OCI-M2 (cell line): ENCODE results near the gene UBE2K.
"Not testable (repeated sequence)": the region's sequence is repeated elsewhere in the genome, so short reads cannot be mapped to it uniquely, and the experiment has no call there.

Experiments
- DNase-seq: peaks from one replicate; lab custom pipeline; 2025; ENCODE audit not compliant: unreplicated experiment; lab: John Stamatoyannopoulos, UW

The UBE2K gene

DNA sequence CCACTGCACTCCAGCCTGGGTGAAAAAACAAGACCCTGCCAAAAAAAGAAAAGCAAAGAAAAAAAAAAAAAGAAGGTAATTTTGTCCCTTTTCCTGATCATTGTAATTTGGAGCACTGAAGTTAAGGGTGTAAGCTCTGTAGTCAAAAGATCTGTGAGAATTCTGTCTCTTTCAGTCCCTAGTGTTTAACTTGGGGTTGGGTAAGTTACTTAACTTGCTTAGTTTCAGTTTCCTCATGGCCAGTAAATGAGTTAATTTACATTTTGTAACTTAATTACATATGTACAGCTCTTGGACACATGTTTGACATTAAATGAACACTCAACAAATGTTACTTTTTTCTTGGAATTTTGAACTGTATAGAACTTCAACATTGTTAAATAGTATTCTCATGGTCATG is 10.9 kb upstream of the UBE2K start:
- DNase-seq, result no peak

DNA sequence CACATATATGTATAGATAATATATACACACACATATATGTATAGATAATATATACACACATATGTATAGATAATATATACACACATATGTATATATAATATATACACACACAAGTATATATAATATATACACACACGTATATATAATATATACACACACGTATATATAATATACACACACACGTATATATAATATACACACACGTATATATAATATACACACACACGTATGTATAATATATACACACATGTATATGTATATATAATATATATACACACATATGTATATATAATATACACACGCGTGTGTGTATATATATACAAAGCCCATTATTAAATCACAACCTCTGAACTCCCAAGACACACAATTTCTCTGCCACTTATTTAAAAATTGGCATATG is 8.0 kb upstream of the UBE2K start:
- DNase-seq, result no peak

DNA sequence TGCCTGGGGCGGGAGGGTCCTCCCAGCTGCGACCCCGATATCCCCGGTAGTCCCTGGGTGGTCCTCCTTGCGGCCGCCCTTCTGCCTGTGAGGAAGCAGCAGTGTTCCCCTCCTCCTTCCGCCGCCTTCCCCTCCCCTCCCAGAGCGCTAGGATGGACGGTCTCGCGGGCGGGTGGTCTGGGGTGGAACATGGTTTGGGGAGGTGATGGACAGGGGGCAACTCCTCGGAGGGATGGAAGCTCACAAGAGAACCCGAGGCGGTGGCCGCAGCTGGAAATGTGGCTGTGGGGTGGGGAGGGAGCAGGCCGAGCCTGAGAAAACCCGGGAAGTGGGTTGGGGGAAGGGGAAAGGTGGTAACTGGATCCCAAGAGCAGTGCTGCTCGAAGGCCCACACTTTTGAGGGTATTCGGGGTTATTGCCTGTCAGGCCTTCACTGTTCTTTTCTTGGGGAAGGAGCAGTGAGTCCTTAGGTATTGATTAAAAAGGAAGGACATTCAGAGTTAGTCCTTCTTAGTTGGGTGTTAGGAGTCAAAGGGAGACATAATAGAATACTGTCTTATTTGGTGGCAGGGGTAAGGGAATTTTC is 581 bp downstream of the UBE2K start:
- DNase-seq, result no peak

GRCh38 chr4:39699687-39700409 is 1.9 kb downstream of the UBE2K start:
- DNase-seq, result no peak

DNA sequence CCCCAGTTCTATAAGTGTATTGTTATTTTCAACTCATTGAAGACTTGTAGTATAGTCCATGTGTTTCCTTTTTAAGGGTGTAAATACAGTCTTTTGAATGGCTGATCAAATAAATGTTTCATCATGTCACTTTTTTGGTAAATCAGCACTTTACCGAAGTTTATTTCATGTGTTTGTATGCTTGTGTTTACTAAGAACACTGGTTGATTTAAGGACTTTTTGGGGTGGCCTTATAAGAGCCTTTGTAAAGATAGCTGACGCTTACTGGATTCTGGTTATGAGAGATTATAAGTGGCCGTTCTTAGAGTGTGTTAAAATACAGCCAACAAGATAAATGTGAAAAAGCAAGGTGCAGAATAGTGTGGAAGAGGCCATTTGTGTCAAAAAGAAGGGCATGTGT is 2.6 kb downstream of the UBE2K start:
- no peak for DNase-seq

DNA sequence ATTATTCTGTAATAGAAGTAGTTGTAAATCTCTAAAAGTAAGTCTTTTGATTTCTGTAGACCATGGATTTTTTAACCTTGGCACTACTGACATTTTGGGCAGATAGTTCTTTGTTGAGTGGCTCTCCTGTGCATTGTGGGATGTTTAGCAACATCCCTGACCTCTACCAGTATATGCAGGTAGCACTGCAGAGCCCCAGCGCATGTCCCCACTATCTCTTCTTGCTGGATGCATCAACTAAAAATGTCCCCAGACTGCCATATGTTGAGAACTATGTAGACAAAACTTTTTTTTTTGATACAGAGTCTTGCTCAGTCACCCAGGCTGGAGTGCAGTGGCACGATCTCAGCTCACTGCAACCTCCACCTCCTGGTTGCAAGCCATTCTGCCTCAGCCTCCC is 4.8 kb downstream of the UBE2K start:
- no peak for DNase-seq

DNA sequence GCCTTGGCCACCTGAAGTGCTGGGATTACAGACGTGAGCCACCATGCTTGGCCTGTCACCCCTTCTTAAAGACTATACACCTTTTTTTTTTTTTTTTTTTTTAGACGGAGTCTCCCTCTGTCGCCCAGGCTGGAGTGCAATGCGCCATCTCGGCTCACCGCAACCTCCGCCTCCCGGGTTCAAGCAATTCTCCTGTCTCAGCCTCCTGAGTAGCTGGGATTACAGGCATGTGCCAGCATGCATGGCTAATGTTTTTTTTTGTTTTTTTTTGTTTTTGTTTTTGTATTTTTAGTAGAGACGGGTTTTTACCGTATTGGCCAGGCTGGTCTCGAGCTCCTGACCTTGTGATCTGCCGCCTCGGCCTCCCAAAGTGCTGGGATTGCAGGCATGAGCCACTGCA is 6.9 kb downstream of the UBE2K start:
- not testable (repeated sequence) for DNase-seq

DNA sequence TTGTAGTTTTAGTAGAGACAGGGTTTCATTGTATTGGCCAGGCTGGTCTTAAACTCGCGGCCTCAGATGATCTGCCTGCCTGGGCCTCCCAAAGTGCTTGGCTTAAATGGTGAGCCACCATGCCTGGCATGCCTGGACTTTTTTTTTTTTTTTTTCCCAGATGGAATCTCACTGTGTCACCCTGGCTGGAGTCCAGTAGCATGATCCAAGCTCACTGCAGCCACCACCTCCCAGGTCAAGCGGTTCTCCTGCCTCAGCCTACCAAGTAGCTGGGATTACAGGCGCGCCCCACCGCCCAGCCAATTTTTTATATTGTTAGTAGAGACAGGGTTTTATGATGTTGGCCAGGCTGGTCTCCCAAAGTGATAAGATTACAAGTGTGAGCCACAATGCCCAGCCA is 8.4 kb downstream of the UBE2K start:
- DNase-seq, result no peak

GRCh38 chr4:39706741-39707511 is 9.0 kb downstream of the UBE2K start:
- DNase-seq, result no peak

GRCh38 chr4:39710098-39710896 is 12.4 kb downstream of the UBE2K start:
- no peak for DNase-seq

DNA sequence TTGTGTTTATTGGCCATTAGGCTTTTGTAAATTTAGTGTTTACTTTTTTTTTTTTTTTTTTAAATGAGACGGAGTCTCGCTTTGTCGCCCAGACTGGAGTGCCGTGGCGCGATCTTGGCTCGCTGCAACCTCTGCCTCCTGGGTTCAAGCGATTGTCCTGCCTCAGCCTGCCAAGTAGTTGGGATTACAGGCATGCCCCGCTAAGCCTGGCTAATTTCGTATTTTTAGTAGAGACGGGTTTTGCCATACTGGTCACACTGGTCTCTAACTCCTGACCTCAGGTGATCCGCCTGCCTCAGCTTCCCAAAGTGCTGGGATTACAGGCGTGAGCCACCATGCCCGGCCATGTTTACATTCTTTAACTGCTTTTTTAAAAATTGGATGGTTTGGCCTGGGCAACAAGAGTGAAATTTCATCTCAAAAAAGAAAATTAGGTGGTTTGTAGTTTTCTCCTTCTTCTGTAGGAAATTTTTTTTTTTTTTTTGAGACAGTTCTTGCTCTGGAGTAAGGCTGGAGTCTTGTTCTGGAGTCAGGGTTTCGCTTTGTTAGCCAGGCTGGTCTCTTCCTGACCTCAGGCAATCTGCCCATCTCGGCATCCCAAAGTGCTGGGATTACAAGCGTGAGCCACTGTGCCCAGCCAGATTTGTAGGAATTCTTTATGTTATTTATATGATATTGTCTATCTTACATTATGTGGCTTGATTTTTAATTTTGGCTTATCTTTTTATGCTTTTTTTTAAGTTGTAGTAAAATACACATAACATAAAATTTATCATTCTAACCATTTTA is 15.1 kb downstream of the UBE2K start:
- no peak for DNase-seq

DNA sequence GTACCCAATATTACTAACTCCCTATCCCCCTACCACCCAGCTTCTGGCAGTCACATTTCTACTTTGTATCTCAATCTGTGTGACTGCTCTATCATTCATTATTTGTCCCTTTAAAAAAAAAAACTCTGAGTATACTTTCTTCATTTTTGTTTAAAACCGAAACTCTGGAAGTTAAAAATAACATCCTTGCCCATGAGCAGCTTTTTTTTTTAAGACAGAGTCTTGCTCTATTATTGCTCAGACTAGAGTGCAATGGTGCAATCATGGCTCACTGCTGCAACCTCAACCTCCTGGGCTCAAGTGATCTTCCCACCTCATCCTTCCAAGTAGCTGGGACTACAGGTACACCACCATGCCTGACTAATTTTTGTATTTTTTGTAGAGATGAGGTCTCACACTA is 15.8 kb downstream of the UBE2K start:
- no peak for DNase-seq

- no peak for DNase-seq
These were observed 16.2 kb downstream of the UBE2K start for GRCh38 chr4:39714166-39714565.

- no peak for DNase-seq
These were observed 17.9 kb downstream of the UBE2K start for GRCh38 chr4:39715788-39716187.

GRCh38 chr4:39716356-39716755 is 18.4 kb downstream of the UBE2K start:
- no peak for DNase-seq

- not testable (repeated sequence) for DNase-seq
These were observed 19.8 kb downstream of the UBE2K start for GRCh38 chr4:39717743-39718142.

DNA sequence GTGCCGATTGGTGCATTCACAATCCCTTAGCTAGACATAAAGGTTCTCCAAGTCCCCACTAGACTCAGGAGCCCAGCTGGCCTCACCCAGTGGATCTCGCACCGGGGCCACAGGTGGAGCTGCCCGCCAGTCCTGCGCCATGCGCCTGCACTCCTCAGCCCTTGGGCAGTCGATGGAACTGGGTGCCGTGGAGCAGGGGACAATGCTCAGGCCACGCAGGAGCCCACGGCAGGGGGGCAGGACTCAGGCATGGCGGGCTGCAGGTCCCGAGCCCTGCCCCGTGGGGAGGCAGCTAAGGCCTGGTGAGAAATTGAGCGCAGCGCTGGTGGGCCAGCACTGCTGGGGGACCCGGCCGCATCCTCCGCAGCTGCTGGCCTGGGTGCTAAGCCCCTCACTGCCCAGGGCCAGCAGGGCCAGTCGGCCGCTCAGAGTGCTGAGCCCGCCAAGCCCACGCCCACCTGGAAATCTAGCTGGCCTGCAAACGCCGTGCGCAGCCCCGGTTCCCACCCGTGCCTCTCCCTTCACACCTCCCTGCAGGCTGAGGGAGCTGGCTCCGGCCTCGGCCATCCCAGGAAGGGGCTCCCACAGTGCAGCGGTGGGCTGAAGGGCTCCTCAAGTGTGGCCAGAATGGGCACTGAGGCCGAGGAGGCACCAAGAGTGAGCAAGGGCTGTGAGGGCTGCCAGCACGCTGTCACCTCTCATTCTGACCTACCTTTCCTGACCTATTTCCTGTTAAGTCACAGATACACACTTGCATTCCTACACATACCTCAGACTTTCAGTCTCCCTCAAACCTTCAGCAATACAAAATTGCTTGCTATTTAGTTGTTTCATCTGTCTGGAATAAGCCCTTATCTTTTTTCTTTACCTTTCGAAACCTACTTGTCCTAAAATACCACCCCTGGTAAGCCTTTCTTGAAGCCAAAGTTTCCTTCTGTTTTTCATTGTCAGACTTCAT is 20.7 kb downstream of the UBE2K start:
- DNase-seq, result no peak

DNA sequence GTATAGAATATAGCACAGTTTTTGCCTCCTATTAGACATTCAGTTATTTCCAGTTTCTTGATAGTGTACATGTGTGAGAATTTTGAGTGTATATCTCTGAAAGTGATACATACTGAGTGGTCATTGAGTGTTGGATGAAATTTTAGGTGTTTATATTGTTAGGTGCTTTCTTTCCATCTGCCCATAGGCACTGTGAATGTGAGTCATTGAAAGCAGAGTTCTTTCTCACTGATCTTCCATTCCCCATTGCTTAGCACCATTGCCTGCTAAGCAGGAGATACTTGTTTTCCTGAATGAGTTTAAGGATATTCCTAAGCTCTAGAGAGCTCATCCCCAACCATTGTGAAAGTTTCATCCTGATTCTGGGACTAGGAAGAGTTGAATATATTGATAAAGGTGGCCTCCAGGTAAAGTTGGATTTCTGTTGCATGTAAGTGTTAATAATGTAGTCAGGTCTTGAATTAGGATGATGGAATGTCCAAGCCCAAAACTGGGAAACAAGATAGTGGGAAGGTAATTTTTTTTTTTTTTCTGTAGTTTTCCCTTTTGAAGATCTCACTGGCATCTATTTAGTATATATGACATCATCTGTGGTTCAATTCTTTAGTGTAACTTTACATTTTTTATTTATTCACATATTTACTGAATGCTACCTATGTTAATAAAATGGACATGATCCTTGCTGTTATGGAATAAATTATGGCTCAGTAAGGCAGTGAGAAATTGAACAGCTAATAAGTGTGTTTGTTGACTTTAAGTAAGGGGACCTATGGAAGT is 22.1 kb downstream of the UBE2K start:
- no peak for DNase-seq

DNA sequence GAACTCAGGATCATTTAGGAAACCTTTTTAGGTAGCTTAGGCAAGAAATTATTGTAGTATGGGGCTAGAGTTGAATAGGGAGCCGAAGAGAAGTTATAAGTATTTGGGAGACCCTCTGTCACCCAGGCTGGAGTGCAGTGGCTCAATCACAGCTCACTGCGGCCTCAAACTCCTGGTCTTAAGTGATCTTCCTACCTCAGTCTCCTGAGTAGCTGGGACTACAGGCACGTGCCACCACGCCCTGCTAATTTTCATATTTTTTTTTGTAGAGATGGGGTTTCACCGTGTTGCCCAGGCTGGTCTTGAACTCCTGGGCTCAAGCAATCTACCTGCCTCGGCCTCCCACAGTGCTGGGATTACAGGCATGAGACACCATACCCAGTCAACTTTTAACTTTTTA is 23.3 kb downstream of the UBE2K start:
- DNase-seq, result not testable (repeated sequence)
